B cell (primary cell): Measurements from ENCODE around the gene NUDCD3. TPM values are rescaled to one million over a fixed set of nuclear protein-coding genes. Genes with fewer than 3 reads are reported as not detected.

Experiments
- ATAC-seq: fragments of 200-7000 bp; cut with Tn5 transposase; one replicate; pipeline ENCODE4 v1.10.0; 2021; ENCODE audit warnings: low read depth, mild to moderate bottlenecking, moderate number of reproducible peaks, moderate library complexity
- CTCF ChIA-PET: fragments of 350-600 bp; sonication (Branson Sonifier 250); formaldehyde crosslinking; loops from one replicate; lab custom pipeline; 2021; ENCODE audit warnings: antibody characterized with exemption, inconsistent platforms; lab: Charles Lee
- POLR2A ChIA-PET: fragments of 350-600 bp; sonication (Branson Sonifier 250); formaldehyde crosslinking; loops from one replicate; lab custom pipeline; 2021; ENCODE audit warnings: antibody characterized with exemption; lab: Charles Lee
- DNase-seq: peaks from one replicate; pipeline ENCODE4 v3.0.0; 2013
- H2AFZ ChIP-seq: 2 replicates; pipeline ENCODE4 v1.6.1; 2012; ENCODE audit warnings: mild to moderate bottlenecking, low read depth, low read length; ENCODE audit not compliant: insufficient read depth, poor library complexity, severe bottlenecking
- H3K27ac ChIP-seq, 2 donors: 1 replicate in 1 of 2; 2 replicates in 1 of 2; pipeline ENCODE4 v1.5.1; 2012 to 2013; ENCODE audit warnings: low read length in 2 of 2, mild to moderate bottlenecking in 2 of 2, moderate library complexity in 1 of 2
- H3K27me3 ChIP-seq, 4 experiments: fragments of 200-600 bp in 1 of 4; sonication (generic) in 1 of 4; replicated peaks in 1 of 4; 1 replicate in 2 of 4; 2 replicates in 2 of 4; pipeline versions ENCODE4 v1.6.1 to v1.7.0; 2013 to 2016; ENCODE audit warnings: low read length in 3 of 4, mild to moderate bottlenecking in 2 of 4, mixed read lengths in 1 of 4, moderate library complexity in 1 of 4; ENCODE audit not compliant: insufficient read depth in 4 of 4, control insufficient read depth in 3 of 4; ENCODE audit errors: control extremely low read depth in 1 of 4
- H3K36me3 ChIP-seq, 2 experiments: replicated peaks in 1 of 2; 1 replicate in 1 of 2; 2 replicates in 1 of 2; pipeline versions ENCODE4 v1.6.1 to v1.7.1; 2013; ENCODE audit warnings: low read length in 1 of 2; ENCODE audit not compliant: insufficient read depth in 2 of 2, control insufficient read depth in 1 of 2; ENCODE audit errors: control extremely low read depth in 1 of 2, extremely low read depth in 1 of 2
- H3K4me1 ChIP-seq, 2 donors: fragments of 200-600 bp in 1 of 2; sonication (generic) in 1 of 2; 1 replicate in 1 of 2; 2 replicates in 1 of 2; pipeline versions ENCODE4 v1.5.1 to v1.6.1; 2013 to 2017; ENCODE audit warnings: low read length in 2 of 2; ENCODE audit not compliant: control insufficient read depth in 2 of 2, insufficient read depth in 2 of 2
- H3K4me2 ChIP-seq: replicated peaks from 2 replicates; pipeline ENCODE3; 2012; ENCODE audit warnings: mild to moderate bottlenecking, low read depth, low read length; ENCODE audit not compliant: poor library complexity, severe bottlenecking
- H3K4me3 ChIP-seq, 5 experiments: fragments of 200-600 bp in 1 of 5; sonication (generic) in 1 of 5; 1 replicate in 3 of 5; 2 replicates in 2 of 5; pipeline versions ENCODE4 v1.5.1 to v1.7.0; 2011 to 2016; ENCODE audit warnings: low read length in 4 of 5, mild to moderate bottlenecking in 4 of 5, low read depth in 2 of 5, control low read depth in 1 of 5, moderate library complexity in 1 of 5; ENCODE audit not compliant: insufficient read depth in 1 of 5; ENCODE audit errors: control extremely low read depth in 1 of 5, extremely low read depth in 1 of 5
- H3K79me2 ChIP-seq: fragments of 200-600 bp; sonication (generic); one replicate; pipeline ENCODE4 v1.6.0; 2016; ENCODE audit warnings: low read length; ENCODE audit not compliant: control insufficient read depth, insufficient read depth
- H3K9ac ChIP-seq: fragments of 200-600 bp; sonication (generic); 2 replicates; pipeline ENCODE4 v1.6.1; 2017; ENCODE audit warnings: mild to moderate bottlenecking, low read length, moderate library complexity
- H3K9me3 ChIP-seq, 3 donors: one replicate each; pipeline versions ENCODE4 v1.6.1 to v1.7.1; 2013; ENCODE audit warnings: low read length in 2 of 3; ENCODE audit not compliant: control insufficient read depth in 2 of 3, insufficient read depth in 1 of 3; ENCODE audit errors: control extremely low read depth in 1 of 3
- H4K20me1 ChIP-seq: 2 replicates; pipeline ENCODE4 v1.6.0; 2012; ENCODE audit warnings: mild to moderate bottlenecking, low read length; ENCODE audit not compliant: insufficient read depth, control insufficient read depth, poor library complexity, severe bottlenecking
- H3K27ac Mint-ChIP-seq: one replicate; pipeline ENCODE4 v1.8.0; 2021; ENCODE audit warnings: mixed read lengths
- H3K27me3 Mint-ChIP-seq: one replicate; pipeline ENCODE4 v1.8.0; 2021; ENCODE audit warnings: mixed read lengths
- H3K4me1 Mint-ChIP-seq: one replicate; pipeline ENCODE4 v1.8.0; 2021; ENCODE audit warnings: mixed read lengths
- H3K4me3 Mint-ChIP-seq: one replicate; pipeline ENCODE4 v1.8.0; 2021; ENCODE audit warnings: mixed read lengths
- H3K9me3 Mint-ChIP-seq: one replicate; pipeline ENCODE4 v1.8.0; 2022; ENCODE audit warnings: mixed read lengths; ENCODE audit not compliant: insufficient read depth
- CTCF ChIP-seq: fragments of 200-600 bp; IDR thresholded peaks from one replicate; pipeline ENCODE4 v1.8.0; 2022; ENCODE audit warnings: antibody characterized with exemption, mild to moderate bottlenecking
- EZH2 ChIP-seq: IDR thresholded peaks from 2 replicates; pipeline ENCODE4 v1.6.1; 2012; ENCODE audit warnings: borderline replicate concordance, low read depth, mild to moderate bottlenecking, moderate library complexity, low read length; ENCODE audit not compliant: insufficient read depth, poor library complexity, severe bottlenecking
- WGBS: methylation state at CpG from one replicate; pipeline ENCODE4 v1.1.5; 2013; ENCODE audit warnings: missing lambda C conversion rate; ENCODE audit not compliant: insufficient coverage; 5-methylcytosine and 5-hydroxymethylcytosine counted together
- intact Hi-C: fragments of 100-400 bp; cut with micrococcal nuclease; formaldehyde crosslinking; loops from one replicate; pipeline ENCODE4 v1.10.0; 2022
- polyA plus RNA-seq: library from polyadenylated mRNA; depleted of rRNA; stranded (reverse); fragments of >200 nt; gene quantifications from 2 replicates; pipeline ENCODE4 v1.2.3, GENCODE V29; 2012
- total RNA-seq, 2 donors: library from RNA; stranded (reverse); fragments of 120-200 nt in 1 of 2; gene quantifications; 1 replicate in 1 of 2; 2 replicates in 1 of 2; pipeline versions ENCODE4 v1.2.3 to v1.2.4, GENCODE V29; 2013 to 2022

Gene NUDCD3
- total and polyA plus RNA-seq, 2 donors (not counting 1 experiment from before 2014, with no cell fraction given), result 29.8 to 101 TPM

GRCh38 chr7:44466300-44467216, 23.9 kb downstream of the NUDCD3 start:
- H3K4me3 ChIP-seq, result no peak overlapping the region
- TF ChIP-seq CTCF (no peak), EZH2 (no peak)
- H2AFZ ChIP-seq, result no peak overlapping the region
- Mint-ChIP-seq H3K27me3 (no peaks in the 10 kb centered on the region), H3K4me3 (no peak overlapping the region), H3K4me1 (peaks cover 36% of the 10 kb centered on the region), H3K9me3 (no peaks in the 10 kb centered on the region), H3K27ac (no peak overlapping the region)
- no peaks in the 10 kb centered on the region for H3K9me3 ChIP-seq
- peaks cover 96% of the 10 kb centered on the region for H4K20me1 ChIP-seq
- DNase-seq (no peak), ATAC-seq (no peak)
- peaks cover 9 to 14% of the 10 kb centered on the region in 2 donors for H3K4me1 ChIP-seq
- WGBS, result 95% methylated on average over 3 of the region's 4 CpGs
- H3K4me2 ChIP-seq, result no peak overlapping the region
- H3K36me3 ChIP-seq, result peaks cover 0 to 49% of the 10 kb centered on the region in 2 experiments
- no peak overlapping the region for H3K27ac ChIP-seq
- H3K79me2 ChIP-seq, result peaks cover 97% of the 10 kb centered on the region
- ChIA-PET POLR2A (no interaction called here), CTCF (no interaction called here)
- intact Hi-C loops, result no loop called here
- H3K27me3 ChIP-seq, result no peaks in the 10 kb centered on the region
- no peak overlapping the region for H3K9ac ChIP-seq

GRCh38 chr7:44465490-44465889, 25.0 kb downstream of the NUDCD3 start:
- ATAC-seq (no peak), DNase-seq (no peak)
- Histone ChIP-seq H3K4me3 (no peak overlapping the region), H3K79me2 (peaks cover 99% of the 10 kb centered on the region), H3K4me2 (no peak overlapping the region), H4K20me1 (peaks cover 97% of the 10 kb centered on the region), H2AFZ (no peak overlapping the region), H3K27ac (no peak overlapping the region), H3K9ac (no peak overlapping the region), H3K4me1 (peaks cover 20 to 25% of the 10 kb centered on the region in 2 donors), H3K36me3 (peaks cover 0 to 39% of the 10 kb centered on the region in 2 experiments), H3K9me3 (no peaks in the 10 kb centered on the region), H3K27me3 (no peaks in the 10 kb centered on the region)
- ChIA-PET POLR2A (no interaction called here), CTCF (no interaction called here)
- WGBS, result 100% methylated on average over 1 of the region's 5 CpGs
- Mint-ChIP-seq H3K4me1 (peaks cover 46% of the 10 kb centered on the region), H3K27me3 (no peaks in the 10 kb centered on the region), H3K4me3 (no peak overlapping the region), H3K27ac (no peak overlapping the region), H3K9me3 (no peaks in the 10 kb centered on the region)
- TF ChIP-seq CTCF (no peak), EZH2 (no peak)
- intact Hi-C loops, result no loop called here
